Testis (tissue), 3 donors: ENCODE data around the gene OR56B4. TPM values are rescaled to one million over a fixed set of nuclear protein-coding genes. Genes with fewer than 3 reads are reported as not detected.

Source experiments
- DNase-seq: peaks from one replicate; pipeline ENCODE4 v3.0.0-alpha.2; 2019
- H3K27ac ChIP-seq, 2 donors: fragments of 200-600 bp; sonication (generic); one replicate each; pipeline ENCODE4 v1.5.1; 2019
- H3K27me3 ChIP-seq: fragments of 200-600 bp; sonication (generic); one replicate; pipeline ENCODE4 v1.5.1; 2019
- H3K36me3 ChIP-seq: fragments of 200-600 bp; sonication (generic); one replicate; pipeline ENCODE4 v1.5.1; 2017; ENCODE audit warnings: low read depth; ENCODE audit errors: missing control alignments
- H3K4me1 ChIP-seq: fragments of 200-600 bp; sonication (generic); one replicate; pipeline ENCODE4 v1.5.1; 2019
- H3K4me3 ChIP-seq, 2 donors: fragments of 200-600 bp; sonication (generic); one replicate each; pipeline ENCODE4 v1.5.1; 2017 to 2019
- H3K9me3 ChIP-seq: fragments of 200-600 bp; sonication (generic); one replicate; pipeline ENCODE4 v1.5.1; 2017
- CTCF ChIP-seq, 3 experiments: fragments of 450-650 bp in 2 of 3; fragments of 200-600 bp in 1 of 3; sonication (generic) in 1 of 3; IDR thresholded peaks; one replicate each; pipeline ENCODE4 v1.5.1; 2016 to 2019; ENCODE audit warnings: antibody characterized with exemption in 3 of 3, mild to moderate bottlenecking in 2 of 3, moderate library complexity in 1 of 3
- POLR2A ChIP-seq: fragments of 450-650 bp; IDR thresholded peaks from one replicate; pipeline ENCODE4 v1.6.1; 2017; ENCODE audit warnings: antibody characterized with exemption, mild to moderate bottlenecking, moderate library complexity
- WGBS, 2 donors: methylation state at CpG; one replicate each; pipeline ENCODE4 v1.1.5; 2018; 5-methylcytosine and 5-hydroxymethylcytosine counted together
- intact Hi-C: fragments of 100-400 bp; cut with DNase I; formaldehyde crosslinking; loops from one replicate; pipeline ENCODE4 v1.15.1; 2023; ENCODE audit warnings: low total_unique reads
- polyA plus RNA-seq: library from polyadenylated mRNA; stranded (reverse); fragments of 350-450 nt; fragmentation: Illumina TruSeq; extraction: RNeasy Lipid Tissue Mini Kit (QIAGEN cat#74804); gene quantifications from one replicate; pipeline ENCODE4 v1.2.3, GENCODE V29; 2014; ENCODE audit warnings: low read depth, low replicate concordance; ENCODE audit not compliant: insufficient read depth
- total RNA-seq, 2 donors: library from RNA; depleted of rRNA; stranded (reverse); fragments of >200 nt; gene quantifications; one replicate each; pipeline ENCODE4 v1.2.3, GENCODE V29; 2016

The OR56B4 gene
- total and polyA plus RNA-seq, 3 donors from 2014 or later, result not detected

- 67 to 88% methylated on average over 6 of the region's 6 CpGs for WGBS, 2 donors
- TF ChIP-seq CTCF (IDR thresholded peaks at IDR 0.05) (no peak), POLR2A (no peak)
- Histone ChIP-seq H3K9me3 (no peaks in the 10 kb centered on the region), H3K27ac (no peak overlapping the region), H3K36me3 (no peaks in the 10 kb centered on the region), H3K4me1 (no peaks in the 10 kb centered on the region), H3K4me3 (no peak overlapping the region), H3K27me3 (no peaks in the 10 kb centered on the region)
- intact Hi-C loops, result no loop called here
- DNase-seq, result no peak
Measured at GRCh38 chr11:6077723-6078122, 29.8 kb upstream of the OR56B4 start.

GRCh38 chr11:6079463-6079862, 28.0 kb upstream of the OR56B4 start:
- Histone ChIP-seq H3K27ac (no peak overlapping the region), H3K27me3 (no peaks in the 10 kb centered on the region), H3K9me3 (no peaks in the 10 kb centered on the region), H3K36me3 (no peaks in the 10 kb centered on the region), H3K4me1 (no peaks in the 10 kb centered on the region), H3K4me3 (no peak overlapping the region)
- 64 to 79% methylated on average over 4 of the region's 4 CpGs for WGBS, 2 donors
- TF ChIP-seq POLR2A (no peak), CTCF (IDR thresholded peaks at IDR 0.05) (no peak)
- intact Hi-C loops, result no loop called here
- no peak for DNase-seq

GRCh38 chr11:6083129-6083528, 24.4 kb upstream of the OR56B4 start:
- 69 to 78% methylated on average over 2 of the region's 2 CpGs for WGBS, 2 donors
- no peak for TF ChIP-seq CTCF (IDR thresholded peaks at IDR 0.05)
- no peak for TF ChIP-seq POLR2A
- no peaks in the 10 kb centered on the region for H3K4me1 ChIP-seq

GRCh38 chr11:6084587-6084986, 22.9 kb upstream of the OR56B4 start:
- WGBS, 2 donors, result 80 to 90% methylated on average over 2 to 3 of the region's 3 CpGs
- intact Hi-C loops, result no loop called here
- DNase-seq, result no peak
- no peaks in the 10 kb centered on the region for H3K4me1 ChIP-seq
- no peak overlapping the region for H3K27ac ChIP-seq
- TF ChIP-seq CTCF (IDR thresholded peaks at IDR 0.05) (no peak), POLR2A (no peak)
- no peaks in the 10 kb centered on the region for H3K36me3 ChIP-seq
- no peaks in the 10 kb centered on the region for H3K9me3 ChIP-seq
- H3K27me3 ChIP-seq, result no peaks in the 10 kb centered on the region
- no peak overlapping the region for H3K4me3 ChIP-seq

More at GRCh38 chr11:6083129-6083528, 24.4 kb upstream of the OR56B4 start:
- H3K27me3 ChIP-seq, result no peaks in the 10 kb centered on the region
- intact Hi-C loops, result no loop called here
- H3K9me3 ChIP-seq, result no peaks in the 10 kb centered on the region
- no peak overlapping the region for H3K4me3 ChIP-seq
- H3K36me3 ChIP-seq, result no peaks in the 10 kb centered on the region
- H3K27ac ChIP-seq, result no peak overlapping the region
- no peak for DNase-seq

GRCh38 chr11:6094186-6094585, 13.3 kb upstream of the OR56B4 start:
- Histone ChIP-seq H3K27me3 (no peaks in the 10 kb centered on the region), H3K4me3 (no peak overlapping the region), H3K9me3 (no peaks in the 10 kb centered on the region), H3K4me1 (no peaks in the 10 kb centered on the region), H3K27ac (no peak overlapping the region), H3K36me3 (no peaks in the 10 kb centered on the region)
- intact Hi-C loops, result no loop called here
- no peak for DNase-seq
- TF ChIP-seq CTCF (IDR thresholded peaks at IDR 0.05) (no peak), POLR2A (no peak)
- 26 to 48% methylated on average over 1 of the region's 1 CpG for WGBS, 2 donors
